Prostate gland (tissue), 2 donors: Measurements from ENCODE around the gene INTU. TPM values are rescaled to one million over a fixed set of nuclear protein-coding genes. Genes with fewer than 3 reads are reported as not detected.

ENCODE experiments used
- DNase-seq: peaks from one replicate; pipeline ENCODE4 v3.0.0-alpha.2; 2019; ENCODE audit warnings: low spot score
- H3K27ac ChIP-seq, 2 donors: fragments of 200-600 bp; sonication (generic); 2 replicates each; pipeline ENCODE4 v1.5.1; 2017 to 2019
- H3K27me3 ChIP-seq: fragments of 200-600 bp; sonication (generic); replicated peaks from 2 replicates; pipeline ENCODE4 v1.5.1; 2019; ENCODE audit not compliant: insufficient read depth
- H3K36me3 ChIP-seq, 2 donors: fragments of 200-600 bp; sonication (generic); 1 replicate in 1 of 2; 2 replicates in 1 of 2; pipeline versions ENCODE4 v1.5.1 to v1.8.1; 2017 to 2019
- H3K4me1 ChIP-seq: fragments of 200-600 bp; sonication (generic); replicated peaks from 2 replicates; pipeline ENCODE4 v1.5.1; 2019
- H3K4me3 ChIP-seq, 2 donors: fragments of 200-600 bp; sonication (generic); 2 replicates each; pipeline ENCODE4 v1.5.1; 2017 to 2019
- H3K9me3 ChIP-seq: fragments of 200-600 bp; sonication (generic); 2 replicates; pipeline ENCODE4 v1.5.1; 2017
- POLR2A ChIP-seq: fragments of 450-650 bp; IDR thresholded peaks from one replicate; pipeline ENCODE4 v1.6.1; 2016; ENCODE audit warnings: antibody characterized with exemption, mild to moderate bottlenecking
- POLR2AphosphoS5 ChIP-seq: sonication (generic); formaldehyde crosslinking; IDR thresholded peaks from one replicate; pipeline ENCODE4 v1.6.1; 2017; ENCODE audit warnings: antibody characterized with exemption
- WGBS: methylation state at CpG from one replicate; pipeline ENCODE4 v1.1.5; 2018; 5-methylcytosine and 5-hydroxymethylcytosine counted together
- intact Hi-C: fragments of 100-400 bp; cut with DNase I; formaldehyde crosslinking; loops from one replicate; pipeline ENCODE4 v1.14.2; 2022
- total RNA-seq, 2 donors: library from RNA; depleted of rRNA; stranded (reverse); fragments of >200 nt; gene quantifications; one replicate each; pipeline ENCODE4 v1.1.0, GENCODE V29; 2016
- TF ChIP-seq, protein P1 (sequence below), 4 experiments: fragments of 200-600 bp in 2 of 4; fragments of 450-650 bp in 2 of 4; sonication (generic) in 2 of 4; IDR thresholded peaks; 1 replicate in 3 of 4; 2 replicates in 1 of 4; pipeline ENCODE4 v1.5.1; 2016 to 2019; ENCODE audit warnings: antibody characterized with exemption in 4 of 4, mild to moderate bottlenecking in 2 of 4, moderate library complexity in 2 of 4

The INTU gene
- total RNA-seq, 2 donors from 2014 or later: 6.1 to 13.9 TPM

DNA sequence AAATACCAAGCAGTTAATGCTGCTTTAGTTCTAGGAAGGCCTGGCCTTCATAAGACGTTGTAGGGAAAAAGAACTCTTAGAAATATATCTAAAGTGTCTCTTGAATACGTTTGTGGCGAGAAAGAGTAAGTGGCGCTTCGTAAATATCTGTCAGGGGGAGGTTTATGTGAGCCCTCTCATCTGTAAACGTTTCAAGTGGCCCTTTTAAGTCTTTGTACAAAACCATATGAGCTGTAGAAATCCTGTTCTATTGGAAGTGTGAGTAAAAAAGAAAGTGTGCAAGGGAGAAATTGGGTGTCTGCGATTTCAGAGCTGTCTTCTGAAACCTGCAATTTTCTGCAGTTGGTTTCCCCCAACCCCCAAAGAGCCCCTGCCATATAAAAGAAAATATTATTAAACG, 8.6 kb upstream of the INTU start:
- Histone ChIP-seq H3K27ac (no peak overlapping the region), H3K36me3 (no peaks in the 10 kb centered on the region), H3K4me3 (no peak overlapping the region), H3K9me3 (no peaks in the 10 kb centered on the region), H3K27me3 (no peaks in the 10 kb centered on the region), H3K4me1 (no peaks in the 10 kb centered on the region)
- WGBS: 41% methylated on average over 8 of the region's 8 CpGs
- DNase-seq: no peak
- no peak for TF ChIP-seq POLR2AphosphoS5
- TF ChIP-seq, protein P1, sequence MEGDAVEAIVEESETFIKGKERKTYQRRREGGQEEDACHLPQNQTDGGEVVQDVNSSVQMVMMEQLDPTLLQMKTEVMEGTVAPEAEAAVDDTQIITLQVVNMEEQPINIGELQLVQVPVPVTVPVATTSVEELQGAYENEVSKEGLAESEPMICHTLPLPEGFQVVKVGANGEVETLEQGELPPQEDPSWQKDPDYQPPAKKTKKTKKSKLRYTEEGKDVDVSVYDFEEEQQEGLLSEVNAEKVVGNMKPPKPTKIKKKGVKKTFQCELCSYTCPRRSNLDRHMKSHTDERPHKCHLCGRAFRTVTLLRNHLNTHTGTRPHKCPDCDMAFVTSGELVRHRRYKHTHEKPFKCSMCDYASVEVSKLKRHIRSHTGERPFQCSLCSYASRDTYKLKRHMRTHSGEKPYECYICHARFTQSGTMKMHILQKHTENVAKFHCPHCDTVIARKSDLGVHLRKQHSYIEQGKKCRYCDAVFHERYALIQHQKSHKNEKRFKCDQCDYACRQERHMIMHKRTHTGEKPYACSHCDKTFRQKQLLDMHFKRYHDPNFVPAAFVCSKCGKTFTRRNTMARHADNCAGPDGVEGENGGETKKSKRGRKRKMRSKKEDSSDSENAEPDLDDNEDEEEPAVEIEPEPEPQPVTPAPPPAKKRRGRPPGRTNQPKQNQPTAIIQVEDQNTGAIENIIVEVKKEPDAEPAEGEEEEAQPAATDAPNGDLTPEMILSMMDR (IDR thresholded peaks at IDR 0.05): no peak
- no peak for TF ChIP-seq POLR2A
- intact Hi-C loops: no loop called here

DNA sequence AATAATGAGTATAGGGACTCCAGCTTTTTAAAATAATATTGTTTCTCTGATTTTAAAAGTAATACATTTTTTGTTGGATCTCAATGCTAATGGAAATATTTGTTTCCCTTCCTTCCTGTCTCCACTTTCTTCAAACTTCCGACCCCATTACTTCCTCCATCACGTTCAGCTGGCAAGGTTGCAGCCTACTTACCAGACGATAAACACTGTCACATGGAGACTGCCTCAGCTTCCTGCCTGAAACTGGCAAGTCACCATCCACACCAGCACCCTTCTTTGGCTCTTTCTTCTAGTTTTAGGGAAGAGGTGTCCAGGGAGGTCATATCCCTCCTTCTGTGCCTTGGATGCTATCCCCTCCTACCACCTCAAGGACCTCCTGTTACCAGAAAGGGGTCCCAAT, 3.4 kb upstream of the INTU start:
- Histone ChIP-seq H3K4me1 (no peaks in the 10 kb centered on the region), H3K27me3 (no peaks in the 10 kb centered on the region), H3K4me3 (no peak overlapping the region), H3K27ac (no peak overlapping the region), H3K9me3 (no peaks in the 10 kb centered on the region), H3K36me3 (no peaks in the 10 kb centered on the region)
- no peak for DNase-seq
- 76% methylated on average over 3 of the region's 3 CpGs for WGBS
- no peak for TF ChIP-seq POLR2AphosphoS5
- TF ChIP-seq POLR2A: no peak
- TF ChIP-seq, protein P1 (IDR thresholded peaks at IDR 0.05): no peak
- intact Hi-C loops: no loop called here

DNA sequence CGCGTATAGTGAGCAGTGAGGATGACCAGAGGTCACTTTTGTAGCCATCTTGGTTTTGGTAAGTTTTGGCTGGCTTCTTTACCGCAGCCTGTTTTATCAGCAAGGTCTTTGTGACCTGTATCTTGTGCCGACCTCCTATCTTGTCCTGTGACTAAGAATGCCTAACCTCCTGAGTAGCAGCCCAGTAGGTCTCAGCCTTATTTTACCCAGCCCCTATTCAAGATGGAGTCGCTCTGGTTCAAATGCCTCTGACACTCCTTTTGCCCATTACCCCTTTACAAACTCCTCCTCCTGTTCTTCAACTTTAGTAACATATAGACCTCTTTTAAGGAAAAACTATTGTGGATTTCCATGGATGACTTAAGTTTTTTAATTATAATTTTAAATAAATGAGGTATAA, 2.6 kb upstream of the INTU start:
- no peak for DNase-seq
- 85% methylated on average over 5 of the region's 5 CpGs for WGBS
- TF ChIP-seq POLR2AphosphoS5 (no peak), POLR2A (no peak)
- TF ChIP-seq, protein P1 (IDR thresholded peaks at IDR 0.05): no peak
- intact Hi-C loops: no loop called here
- H3K27me3 ChIP-seq: no peaks in the 10 kb centered on the region
- no peak overlapping the region for H3K4me3 ChIP-seq
- no peaks in the 10 kb centered on the region for H3K9me3 ChIP-seq
- H3K27ac ChIP-seq: no peak overlapping the region
- no peaks in the 10 kb centered on the region for H3K4me1 ChIP-seq
- H3K36me3 ChIP-seq: no peaks in the 10 kb centered on the region

DNA sequence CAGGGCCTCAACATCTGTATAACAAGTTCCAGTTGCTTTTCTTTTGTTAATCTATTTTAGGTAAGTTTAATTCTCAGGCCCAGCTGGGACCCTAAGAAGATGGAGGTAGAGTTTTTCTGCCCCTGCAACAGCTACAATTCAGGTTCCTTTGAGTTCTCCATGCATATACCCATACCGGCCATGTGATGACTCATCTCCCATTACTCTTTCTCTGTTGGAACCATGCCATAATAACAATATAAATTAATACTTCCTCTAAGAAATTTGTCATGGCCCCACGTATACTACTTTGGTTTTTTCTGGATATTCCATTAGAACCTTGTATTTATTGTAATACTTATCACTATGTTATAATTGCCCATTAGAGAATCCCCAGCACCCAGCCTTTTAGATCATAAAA, 1.3 kb upstream of the INTU start:
- Histone ChIP-seq H3K27ac (no peak overlapping the region), H3K9me3 (no peaks in the 10 kb centered on the region), H3K4me3 (no peak overlapping the region), H3K27me3 (no peaks in the 10 kb centered on the region), H3K4me1 (no peaks in the 10 kb centered on the region), H3K36me3 (no peaks in the 10 kb centered on the region)
- DNase-seq: no peak
- 46% methylated on average over 2 of the region's 2 CpGs for WGBS
- intact Hi-C loops: no loop called here
- TF ChIP-seq, protein P1 (IDR thresholded peaks at IDR 0.05): no peak
- no peak for TF ChIP-seq POLR2AphosphoS5
- TF ChIP-seq POLR2A: no peak

DNA sequence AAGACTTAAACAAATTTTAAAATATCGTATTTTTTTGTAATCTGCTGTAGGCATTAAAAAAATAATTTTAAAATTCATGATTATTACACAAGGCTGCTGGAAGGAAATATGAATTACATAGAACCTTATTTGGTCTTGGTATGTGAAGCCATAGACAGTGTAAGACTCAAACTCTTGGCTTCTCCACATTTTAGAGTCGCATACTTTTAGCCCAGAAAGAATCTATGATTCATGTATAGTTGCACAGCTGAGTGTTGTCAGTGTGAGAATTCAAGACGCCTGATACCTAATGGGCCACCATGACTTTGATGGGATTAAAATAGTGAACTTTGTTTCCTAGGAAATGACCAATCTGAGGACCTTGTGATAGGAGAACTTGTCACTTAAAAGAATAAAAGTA, 1.4 kb downstream of the INTU start:
- no peaks in the 10 kb centered on the region for H3K27me3 ChIP-seq
- no peaks in the 10 kb centered on the region for H3K36me3 ChIP-seq
- DNase-seq: no peak
- 73% methylated on average over 3 of the region's 3 CpGs for WGBS
- no peak for TF ChIP-seq POLR2A
- TF ChIP-seq POLR2AphosphoS5: no peak
- TF ChIP-seq, protein P1 (IDR thresholded peaks at IDR 0.05): no peak
- H3K4me1 ChIP-seq: no peaks in the 10 kb centered on the region
- intact Hi-C loops: no loop called here
- no peak overlapping the region for H3K27ac ChIP-seq
- no peak overlapping the region for H3K4me3 ChIP-seq
- no peaks in the 10 kb centered on the region for H3K9me3 ChIP-seq
